K562 (cell line): ENCODE results near the gene HLCS. TPM values are rescaled to one million over a fixed set of nuclear protein-coding genes. Genes with fewer than 3 reads are reported as not detected.
A peak's percentile ranks its signal among the peaks of the same experiment; 100 is the strongest.

Experiments
- ATAC-seq: fragments of 200-7000 bp; cut with Tn5 transposase; 3 replicates; pipeline ENCODE4 v1.9.1; 2020; ENCODE audit warnings: moderate library complexity
- BruUV-seq: library from RNA; stranded (reverse); fragments of 400-500 nt; replicated peaks from 2 replicates; lab custom pipeline; 2021; lab: Mats Ljungman, UMichigan
- CTCF ChIA-PET: fragments of 300-600 bp; formaldehyde crosslinking; extraction: SDS; loops from one replicate; lab custom pipeline; 2021; ENCODE audit warnings: low intra/inter-chr PET ratio; lab: Yijun Ruan, JAX
- POLR2A ChIA-PET: fragments of 300-600, 350-650 bp; sonication (Branson Sonifier 250); formaldehyde crosslinking; extraction: SDS; loops from one replicate; lab custom pipeline; 2021; ENCODE audit warnings: antibody characterized with exemption, inconsistent platforms; lab: Yijun Ruan, JAX
- DNase-seq, 4 experiments: peaks; one replicate each; pipeline versions ENCODE4 v3.0.0 to v3.0.0-alpha.2; 2011 to 2018; ENCODE audit warnings: low spot score in 3 of 4, mixed read lengths in 3 of 4; ENCODE audit errors: extremely low read depth in 1 of 4
- FAIRE-seq: peaks from 2 replicates; lab custom pipeline; 2011; peaks lifted over from hg19 to GRCh38; lab: Jason Lieb, UNC
- H2AFZ ChIP-seq: 2 replicates; pipeline ENCODE4 v1.6.0; 2011; ENCODE audit warnings: low read depth, low read length, control low read depth, inconsistent platforms
- H3K27ac ChIP-seq: fragments of 200-600 bp; 3 replicates; pipeline ENCODE4 v1.8.0; 2011; ENCODE audit warnings: low read depth, mild to moderate bottlenecking, control low read depth, inconsistent platforms, low read length, moderate library complexity, mixed read lengths; ENCODE audit errors: extremely low read depth
- H3K27me3 ChIP-seq, 2 experiments: fragments of 300-600 bp in 1 of 2; 2 replicates in 1 of 2; 3 replicates in 1 of 2; pipeline versions ENCODE4 v1.6.0 to v1.8.0; 2011; ENCODE audit warnings: inconsistent platforms in 2 of 2, low read length in 2 of 2, mild to moderate bottlenecking in 1 of 2, mixed read lengths in 1 of 2, moderate library complexity in 1 of 2; ENCODE audit not compliant: control insufficient read depth in 2 of 2, insufficient read depth in 2 of 2
- H3K36me3 ChIP-seq: fragments of 300-600 bp; 3 replicates; pipeline ENCODE4 v1.8.0; 2011; ENCODE audit warnings: mild to moderate bottlenecking, low read length, inconsistent platforms; ENCODE audit not compliant: control insufficient read depth, insufficient read depth
- H3K4me1 ChIP-seq, 2 experiments: fragments of 200-600 bp in 1 of 2; replicated peaks in 1 of 2; 2 replicates in 1 of 2; 3 replicates in 1 of 2; pipeline versions ENCODE4 v1.5.1 to v1.8.0; 2011; ENCODE audit warnings: inconsistent platforms in 2 of 2, low read length in 2 of 2, mild to moderate bottlenecking in 1 of 2, mixed read lengths in 1 of 2, moderate library complexity in 1 of 2; ENCODE audit not compliant: control insufficient read depth in 2 of 2, insufficient read depth in 2 of 2
- H3K4me2 ChIP-seq: 2 replicates; pipeline ENCODE4 v1.6.1; 2011; ENCODE audit warnings: low read length, control low read depth, inconsistent platforms, mixed read lengths; ENCODE audit not compliant: insufficient read depth
- H3K4me3 ChIP-seq: fragments of 200-600 bp; sonication (generic), shearing (Covaris generic); 2 replicates; pipeline ENCODE4 v1.5.1; 2016; ENCODE audit warnings: control low read depth, inconsistent platforms
- H3K79me2 ChIP-seq: fragments of 200-600 bp; 3 replicates; pipeline ENCODE4 v1.8.0; 2011; ENCODE audit warnings: low read length, inconsistent platforms; ENCODE audit not compliant: control insufficient read depth, insufficient read depth
- H3K9ac ChIP-seq, 2 experiments: 2 replicates each; pipeline versions ENCODE4 v1.6.0 to v1.6.1; 2011; ENCODE audit warnings: low read depth in 2 of 2, low read length in 2 of 2, control low read depth in 1 of 2, inconsistent platforms in 1 of 2, mild to moderate bottlenecking in 1 of 2, mixed read lengths in 1 of 2; ENCODE audit not compliant: insufficient read depth in 1 of 2
- H3K9me1 ChIP-seq: one replicate; pipeline ENCODE4 v1.6.0; 2011; ENCODE audit warnings: inconsistent platforms, mild to moderate bottlenecking, low read length, moderate library complexity; ENCODE audit not compliant: control insufficient read depth, insufficient read depth
- H3K9me3 ChIP-seq: replicated peaks from 2 replicates; pipeline ENCODE4 v1.5.1; 2011; ENCODE audit warnings: low read depth, low read length, inconsistent platforms; ENCODE audit not compliant: control insufficient read depth, insufficient read depth
- H4K20me1 ChIP-seq: replicated peaks from 2 replicates; pipeline ENCODE4 v1.6.1; 2011; ENCODE audit warnings: low read length, inconsistent platforms, mixed read lengths; ENCODE audit not compliant: control insufficient read depth, insufficient read depth
- CBX5 ChIP-seq: IDR thresholded peaks from 2 replicates; pipeline ENCODE4 v1.6.1; 2014; ENCODE audit warnings: low read depth, borderline replicate concordance
- SAP30 ChIP-seq: fragments of 200-600 bp; sonication (generic); IDR thresholded peaks from 2 replicates; pipeline ENCODE4 v1.6.1; 2012; ENCODE audit warnings: borderline replicate concordance, low read depth, mild to moderate bottlenecking, moderate library complexity, low read length, control low read depth, inconsistent platforms; ENCODE audit not compliant: insufficient read depth, poor library complexity, severe bottlenecking
- ZBTB17 ChIP-seq: fragments of 450-650 bp; formaldehyde crosslinking; IDR thresholded peaks from 2 replicates; pipeline ENCODE4 v1.4.0; 2020; ENCODE audit warnings: mild to moderate bottlenecking
- ZNF175 ChIP-seq: fragments of 200-800 bp; sonication (Bioruptor generic); IDR thresholded peaks from 2 replicates; pipeline ENCODE4 v1.6.1; 2016; ENCODE audit warnings: low read depth, mild to moderate bottlenecking, missing genetic modification characterization, missing compliant biosample characterization
- WGBS: fragments of 100-300 bp; shearing (Covaris generic); methylation state at CpG from one replicate; pipeline ENCODE4 v1.1.6; 2016; ENCODE audit warnings: low coverage, mixed read lengths; ENCODE audit not compliant: insufficient coverage; ENCODE audit errors: missing lambda C conversion rate; 5-methylcytosine and 5-hydroxymethylcytosine counted together
- in situ Hi-C: fragments of 300-500 bp; cut with MboI; formaldehyde crosslinking; loops from 4 replicates; pipeline ENCODE4 v1.15.0; 2018; ENCODE audit warnings: inconsistent platforms, mixed read lengths
- intact Hi-C: fragments of 100-400 bp; cut with micrococcal nuclease; formaldehyde crosslinking; loops from 2 replicates; pipeline ENCODE4 v1.14.2; 2022
- polyA plus RNA-seq, 8 experiments: library from polyadenylated mRNA; depleted of rRNA in 4 of 8; stranded (reverse) in 5 of 8; unstranded in 3 of 8; fragments of >200 nt; fragmentation: Nextera tagmentation in 2 of 8; fragmentation: Illumina TruSeq in 1 of 8; extraction: Ambion mirVana in 2 of 8; extraction: Trizol in 1 of 8; gene quantifications; 2 replicates each; pipeline versions ENCODE4 v1.2.1 to v1.2.3, GENCODE V29; 2011 to 2014; ENCODE audit warnings: inconsistent platforms in 1 of 8, missing spikeins in 1 of 8
- total RNA-seq, 7 experiments: library from RNA; depleted of rRNA in 6 of 7; stranded (reverse); fragments of >200 nt in 6 of 7; fragmentation: Illumina TruSeq in 2 of 7; extraction: Trizol in 2 of 7; gene quantifications; 2 replicates each; pipeline versions ENCODE4 v1.2.1 to v1.2.3, GENCODE V29; 2011 to 2021; ENCODE audit warnings: low replicate concordance in 1 of 7
- TF ChIP-seq, protein P1 (sequence below), 2 experiments: fragments of 200-800 bp in 1 of 2; sonication (Bioruptor generic) in 1 of 2; sonication (generic) in 1 of 2; formaldehyde crosslinking in 1 of 2; IDR thresholded peaks in 1 of 2; conservative IDR thresholded peaks in 1 of 2; 2 replicates each; pipeline versions ENCODE4 v1.5.0 to v1.6.1; 2016 to 2020; ENCODE audit warnings: missing compliant biosample characterization in 1 of 2, missing genetic modification characterization in 1 of 2, missing genetic modification reagents in 1 of 2
- TF ChIP-seq, protein P2 (sequence below): fragments of 250-450 bp; sonication (Bioruptor Pico); IDR thresholded peaks from 2 replicates; pipeline ENCODE4 v1.5.0; 2021; ENCODE audit warnings: mild to moderate bottlenecking, moderate library complexity

Gene HLCS
- total and polyA plus RNA-seq, 9 of the 15 experiments (the other 6 are each of a cell fraction or from before 2014, with no cell fraction given) = 3.0 to 21.5 (median 17.1) TPM

DNA sequence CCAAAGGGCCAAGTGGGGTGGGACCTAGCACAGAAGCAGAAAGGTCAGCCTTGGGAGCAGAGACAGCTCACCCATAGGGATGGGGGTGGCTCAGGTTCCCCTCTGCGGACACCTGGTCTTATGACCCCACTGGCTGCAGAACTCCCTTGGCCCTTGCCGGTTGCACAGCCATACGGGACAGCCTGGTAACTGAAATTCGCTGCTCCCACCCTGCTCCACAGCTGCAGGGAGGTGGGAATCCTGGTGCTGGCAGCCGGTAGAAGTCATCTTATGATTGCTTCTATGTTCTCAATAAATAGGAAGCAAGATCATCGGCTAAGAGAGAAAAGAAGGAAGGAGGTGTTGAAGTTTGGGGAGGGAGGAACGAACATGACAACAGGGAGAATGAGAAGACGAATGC is 64.1 kb downstream of the HLCS start:
- H3K4me1 ChIP-seq = no peaks in the 10 kb centered on the region; a peak in 2 of 5 replicates
- intact Hi-C loops = no loop called here
- no peak overlapping the region for H3K4me3 ChIP-seq
- no peaks in the 10 kb centered on the region for H3K36me3 ChIP-seq
- CTCF ChIA-PET = no interaction called here
- H3K79me2 ChIP-seq = no peaks in the 10 kb centered on the region
- POLR2A ChIA-PET = interaction anchor here (0.9 kb wide), 1 partner anchor 15 kb away, joined by 3 read pairs; no protein-coding TSS in a partner anchor
- no peaks in the 10 kb centered on the region for H3K9me3 ChIP-seq
- no peak for DNase-seq
- H3K9ac ChIP-seq = 0 out of 4 replicates have a peak overlapping the region, but pooled peaks of 1 of the 2 experiments have one; percentile 29
- TF ChIP-seq SAP30 (no peak), CBX5 (no peak)
- TF ChIP-seq, all 486 proteins: peak for 0
- ATAC-seq (peak; percentile 42; the same call in 1 of the 3 replicates), FAIRE-seq (no peak)
- no peaks in the 10 kb centered on the region for H3K9me1 ChIP-seq
- H3K27ac ChIP-seq = no peak overlapping the region
- H2AFZ ChIP-seq = no peak overlapping the region
- 38% methylated on average over 8 of the region's 8 CpGs for WGBS
- BruUV-seq = no TSS peak
- H3K4me2 ChIP-seq = no peak overlapping the region
- in situ Hi-C loops = no loop called here
- H4K20me1 ChIP-seq = no peaks in the 10 kb centered on the region
- no peaks in the 10 kb centered on the region for H3K27me3 ChIP-seq

DNA sequence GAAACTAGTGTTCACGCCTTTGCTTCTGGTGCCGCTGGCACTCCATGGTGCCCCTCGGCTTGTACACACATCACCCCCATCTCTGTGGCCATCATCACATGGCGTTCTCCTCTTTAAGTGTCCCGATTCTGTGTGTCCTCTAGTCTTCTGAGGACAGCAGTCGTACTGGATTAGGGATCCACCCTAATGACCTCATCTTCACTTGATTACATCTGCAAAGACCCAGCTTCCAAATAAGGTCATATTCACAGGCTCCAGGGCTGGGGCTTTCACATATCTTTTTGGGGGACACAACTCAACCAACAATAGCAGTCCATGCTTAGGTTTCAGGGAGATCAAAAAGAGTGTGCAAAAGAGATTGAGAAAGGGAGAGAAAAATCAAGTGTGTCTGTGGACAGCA is 64.9 kb downstream of the HLCS start:
- BruUV-seq = no TSS peak
- FAIRE-seq = peak; percentile 42
- Histone ChIP-seq H3K4me1 (no peaks in the 10 kb centered on the region; a peak in 2 of 5 replicates), H3K4me2 (no peak overlapping the region), H3K79me2 (no peaks in the 10 kb centered on the region), H2AFZ (no peak overlapping the region), H3K9me1 (no peaks in the 10 kb centered on the region), H3K36me3 (peaks cover 3% of the 10 kb centered on the region; the same call in 1 of the 3 replicates), H3K9ac (no peak overlapping the region), H3K27ac (no peak overlapping the region), H4K20me1 (no peaks in the 10 kb centered on the region), H3K27me3 (no peaks in the 10 kb centered on the region), H3K4me3 (no peak overlapping the region), H3K9me3 (no peaks in the 10 kb centered on the region)
- in situ Hi-C loops = no loop called here
- ATAC-seq = peak; percentile 68; the same call in 2 of the 3 replicates
- no peak for DNase-seq
- 50% methylated on average over 6 of the region's 6 CpGs for WGBS
- ChIA-PET CTCF (no interaction called here), POLR2A (interaction anchor here (1.0 kb wide), 1 partner anchor 13 kb away, joined by 3 read pairs; no protein-coding TSS in a partner anchor)
- intact Hi-C loops = no loop called here
- 0 out of 2 replicates have a peak, but pooled peaks have one; percentile 24 for TF ChIP-seq ZNF175
- TF ChIP-seq, protein P1, sequence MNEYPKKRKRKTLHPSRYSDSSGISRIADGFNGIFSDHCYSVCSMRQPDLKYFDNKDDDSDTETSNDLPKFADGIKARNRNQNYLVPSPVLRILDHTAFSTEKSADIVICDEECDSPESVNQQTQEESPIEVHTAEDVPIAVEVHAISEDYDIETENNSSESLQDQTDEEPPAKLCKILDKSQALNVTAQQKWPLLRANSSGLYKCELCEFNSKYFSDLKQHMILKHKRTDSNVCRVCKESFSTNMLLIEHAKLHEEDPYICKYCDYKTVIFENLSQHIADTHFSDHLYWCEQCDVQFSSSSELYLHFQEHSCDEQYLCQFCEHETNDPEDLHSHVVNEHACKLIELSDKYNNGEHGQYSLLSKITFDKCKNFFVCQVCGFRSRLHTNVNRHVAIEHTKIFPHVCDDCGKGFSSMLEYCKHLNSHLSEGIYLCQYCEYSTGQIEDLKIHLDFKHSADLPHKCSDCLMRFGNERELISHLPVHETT (CRISPR knock-in tag; conservative IDR thresholded peaks at IDR 0.05 in 1 of 2, IDR thresholded peaks at IDR 0.05 in 1 of 2) = 0 out of 4 replicates have a peak, but pooled peaks of 1 of the 2 experiments have one; percentile 13
- no peak for TF ChIP-seq ZBTB17 (CRISPR knock-in tag)
- TF ChIP-seq, protein P2, sequence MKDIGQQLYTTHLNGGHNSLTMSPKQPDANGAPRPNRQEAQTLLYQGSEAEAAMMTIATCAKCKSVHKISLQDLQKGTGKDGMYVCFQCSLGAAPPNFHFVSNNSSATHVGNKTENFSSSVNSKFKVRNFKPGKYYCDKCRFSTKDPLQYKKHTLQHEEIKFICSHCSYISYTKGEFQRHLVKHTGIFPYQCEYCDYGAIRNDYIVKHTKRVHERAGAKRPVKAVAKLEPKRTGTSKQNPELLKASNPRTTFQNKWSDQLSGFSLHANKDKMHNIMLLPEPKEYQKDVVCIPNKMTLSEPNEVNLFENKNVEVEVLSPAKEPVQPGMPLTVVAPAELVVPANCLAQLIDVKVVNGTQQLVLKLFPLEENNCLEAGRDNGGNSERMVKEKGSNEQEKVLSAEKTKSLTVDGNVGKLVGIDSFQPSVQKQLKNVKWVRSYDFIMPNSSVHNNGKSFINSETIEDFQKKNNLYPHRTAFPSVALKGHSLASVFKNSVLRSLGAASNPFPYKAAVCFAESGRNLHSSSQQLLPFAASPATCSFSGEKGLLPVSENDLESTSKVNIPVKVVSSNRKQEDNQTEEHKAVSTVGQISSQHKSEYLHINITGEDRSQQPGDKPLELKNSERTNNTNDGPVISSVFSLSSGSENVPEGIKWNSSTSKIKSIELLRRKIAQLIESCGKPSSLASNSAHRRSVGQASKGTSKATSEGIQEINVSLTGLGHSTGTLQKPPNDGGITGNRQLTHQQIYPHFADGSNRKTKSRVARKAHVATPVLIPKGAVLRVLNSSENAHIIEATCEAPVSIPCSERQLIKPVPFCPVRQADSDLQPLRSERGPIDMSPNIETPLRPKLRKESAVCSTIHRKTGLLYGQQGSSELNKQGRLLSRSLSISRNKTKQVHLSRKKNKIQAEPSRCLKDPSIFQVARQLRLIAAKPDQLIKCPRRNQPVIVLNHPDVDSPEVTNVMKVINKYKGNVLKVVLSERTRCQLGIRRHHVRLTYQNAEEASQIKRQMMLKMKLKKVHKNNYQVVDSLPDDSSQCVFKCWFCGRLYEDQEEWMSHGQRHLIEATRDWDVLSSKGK = no peak
